ENCODE measurements around the gene CDON.
A peak's percentile ranks its signal among the peaks of the same experiment; 100 is the strongest.

DNA sequence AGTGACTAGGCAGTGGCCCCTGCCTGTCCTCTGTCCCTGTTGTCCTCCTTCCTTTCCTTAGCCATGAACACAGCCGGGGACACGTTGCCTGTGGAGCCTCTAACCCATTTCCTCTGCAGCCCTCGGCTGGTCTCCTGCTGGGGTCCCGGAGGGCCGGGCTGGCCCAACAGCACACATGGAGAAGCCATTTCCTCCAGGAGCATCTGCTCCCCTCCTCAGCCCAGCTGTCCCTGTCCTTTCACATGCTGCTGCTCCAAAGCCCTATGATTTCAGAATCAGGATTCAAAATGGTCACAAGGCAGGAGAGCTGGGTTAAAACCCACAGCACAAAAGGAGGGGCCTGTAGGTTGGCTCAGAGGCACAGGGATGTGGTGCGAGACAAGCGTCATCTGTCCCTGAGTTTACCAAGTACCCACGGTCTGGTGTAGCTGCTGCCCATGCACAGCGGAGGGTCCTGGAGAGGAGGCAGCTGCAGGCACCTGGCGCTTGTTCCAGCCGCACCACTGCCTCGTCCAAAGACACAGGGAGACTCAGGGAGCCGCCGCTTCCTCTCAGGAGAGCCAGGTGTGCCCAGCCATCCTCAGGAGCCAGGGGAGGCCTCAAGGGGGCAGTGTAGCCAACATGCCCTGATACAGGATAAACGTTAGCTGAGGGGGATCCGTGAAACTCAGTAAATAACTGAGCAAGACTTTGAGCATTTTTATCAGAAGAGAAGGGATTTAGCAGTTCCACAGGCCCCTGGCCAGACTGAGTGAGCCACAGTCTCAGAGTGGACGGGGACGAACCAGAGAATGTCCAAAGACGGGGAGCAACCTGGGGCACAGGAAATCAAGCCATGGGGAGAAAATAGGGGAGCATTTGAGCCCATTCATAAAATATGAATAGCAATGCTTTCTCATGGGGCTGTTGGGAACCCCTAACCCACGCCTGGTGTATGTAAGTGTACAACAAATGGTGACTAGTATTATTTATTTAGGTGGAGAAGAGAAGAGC is 120.8 kb downstream of the CDON start:
- TF ChIP-seq, protein P1, sequence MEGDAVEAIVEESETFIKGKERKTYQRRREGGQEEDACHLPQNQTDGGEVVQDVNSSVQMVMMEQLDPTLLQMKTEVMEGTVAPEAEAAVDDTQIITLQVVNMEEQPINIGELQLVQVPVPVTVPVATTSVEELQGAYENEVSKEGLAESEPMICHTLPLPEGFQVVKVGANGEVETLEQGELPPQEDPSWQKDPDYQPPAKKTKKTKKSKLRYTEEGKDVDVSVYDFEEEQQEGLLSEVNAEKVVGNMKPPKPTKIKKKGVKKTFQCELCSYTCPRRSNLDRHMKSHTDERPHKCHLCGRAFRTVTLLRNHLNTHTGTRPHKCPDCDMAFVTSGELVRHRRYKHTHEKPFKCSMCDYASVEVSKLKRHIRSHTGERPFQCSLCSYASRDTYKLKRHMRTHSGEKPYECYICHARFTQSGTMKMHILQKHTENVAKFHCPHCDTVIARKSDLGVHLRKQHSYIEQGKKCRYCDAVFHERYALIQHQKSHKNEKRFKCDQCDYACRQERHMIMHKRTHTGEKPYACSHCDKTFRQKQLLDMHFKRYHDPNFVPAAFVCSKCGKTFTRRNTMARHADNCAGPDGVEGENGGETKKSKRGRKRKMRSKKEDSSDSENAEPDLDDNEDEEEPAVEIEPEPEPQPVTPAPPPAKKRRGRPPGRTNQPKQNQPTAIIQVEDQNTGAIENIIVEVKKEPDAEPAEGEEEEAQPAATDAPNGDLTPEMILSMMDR (IDR thresholded peaks at IDR 0.05): peak; percentile 95
- TF ChIP-seq EZH2 (IDR thresholded peaks at IDR 0.05): no peak
- TF ChIP-seq EZH2phosphoT487 (IDR thresholded peaks at IDR 0.05): no peak
